Keratinocyte (primary cell): ENCODE measurements around the gene FOXN1. TPM values are rescaled to one million over a fixed set of nuclear protein-coding genes. Genes with fewer than 3 reads are reported as not detected.

Experiments
- DNase-seq: peaks from one replicate; pipeline ENCODE4 v3.0.0-alpha.2; 2011; ENCODE audit warnings: low read depth, missing footprints, low spot score
- FAIRE-seq: peaks from 2 replicates; lab custom pipeline; 2011; peaks lifted over from hg19 to GRCh38; lab: Jason Lieb, UNC
- H2AFZ ChIP-seq: 2 replicates; pipeline ENCODE4 v1.6.0; 2012; ENCODE audit warnings: low read length, control low read depth, inconsistent platforms; ENCODE audit not compliant: control insufficient read depth
- H3K27ac ChIP-seq: 2 replicates; pipeline ENCODE4 v1.5.1; 2011; ENCODE audit warnings: low read length; ENCODE audit not compliant: control insufficient read depth, insufficient read depth
- H3K27me3 ChIP-seq: 3 replicates; pipeline ENCODE4 v1.6.0; 2011; ENCODE audit warnings: low read length; ENCODE audit not compliant: control insufficient read depth, insufficient read depth; ENCODE audit errors: extremely low read depth
- H3K36me3 ChIP-seq, 2 experiments: 2 replicates in 1 of 2; 3 replicates in 1 of 2; pipeline ENCODE4 v1.5.1; 2011; ENCODE audit warnings: low read length in 2 of 2, mild to moderate bottlenecking in 1 of 2; ENCODE audit not compliant: control insufficient read depth in 2 of 2, insufficient read depth in 2 of 2; ENCODE audit errors: extremely low read depth in 1 of 2
- H3K4me1 ChIP-seq: 3 replicates; pipeline ENCODE4 v1.5.1; 2011; ENCODE audit warnings: low read length; ENCODE audit not compliant: control insufficient read depth, insufficient read depth; ENCODE audit errors: extremely low read depth
- H3K4me2 ChIP-seq: 3 replicates; pipeline ENCODE4 v1.6.0; 2011; ENCODE audit warnings: low read depth, low read length; ENCODE audit not compliant: control insufficient read depth, insufficient read depth; ENCODE audit errors: extremely low read depth
- H3K4me3 ChIP-seq, 3 experiments: fragments of 200-600 bp in 1 of 3; sonication (generic) in 1 of 3; 2 replicates in 2 of 3; 3 replicates in 1 of 3; pipeline ENCODE4 v1.5.1; 2011 to 2016; ENCODE audit warnings: low read length in 3 of 3, mild to moderate bottlenecking in 3 of 3, control low read depth in 2 of 3, inconsistent platforms in 1 of 3, low read depth in 1 of 3, mixed read lengths in 1 of 3, mixed run types in 1 of 3, moderate library complexity in 1 of 3; ENCODE audit not compliant: control insufficient read depth in 2 of 3, insufficient read depth in 2 of 3; ENCODE audit errors: extremely low read depth in 1 of 3
- H3K79me2 ChIP-seq: 2 replicates; pipeline ENCODE4 v1.6.0; 2012; ENCODE audit warnings: low read length; ENCODE audit not compliant: control insufficient read depth, insufficient read depth
- H3K9ac ChIP-seq: 3 replicates; pipeline ENCODE4 v1.6.0; 2011; ENCODE audit warnings: low read length; ENCODE audit not compliant: control insufficient read depth, insufficient read depth; ENCODE audit errors: extremely low read depth
- H3K9me1 ChIP-seq: 3 replicates; pipeline ENCODE4 v1.6.0; 2011; ENCODE audit warnings: low read length; ENCODE audit not compliant: control insufficient read depth, insufficient read depth; ENCODE audit errors: extremely low read depth
- H3K9me3 ChIP-seq: 2 replicates; pipeline ENCODE4 v1.5.1; 2012; ENCODE audit warnings: low read depth, low read length; ENCODE audit not compliant: control insufficient read depth
- H4K20me1 ChIP-seq: 3 replicates; pipeline ENCODE4 v1.6.0; 2011; ENCODE audit warnings: low read length; ENCODE audit not compliant: control insufficient read depth, insufficient read depth; ENCODE audit errors: extremely low read depth
- EZH2 ChIP-seq: IDR thresholded peaks from one replicate; pipeline ENCODE4 v1.6.1; 2012; ENCODE audit warnings: inconsistent platforms, mild to moderate bottlenecking, low read length, moderate library complexity
- dilution Hi-C: fragments of 300-500 bp; cut with MboI; formaldehyde crosslinking; loops from one replicate; pipeline ENCODE4 v1.7.0; 2020; ENCODE audit warnings: low sequenced_read_pairs; ENCODE audit not compliant: extremely low pct_ligation_motif_present
- polyA plus RNA-seq, 5 experiments: library from polyadenylated mRNA; depleted of rRNA in 3 of 5; stranded (reverse) in 3 of 5; stranded (forward) in 1 of 5; unstranded in 1 of 5; fragments of >200 nt; gene quantifications; 1 replicate in 1 of 5; 2 replicates in 3 of 5; 3 replicates in 1 of 5; pipeline versions ENCODE4 v1.2.1 to v1.2.3, GENCODE V29; 2011 to 2012; ENCODE audit warnings: missing spikeins in 2 of 5, low read depth in 1 of 5, low replicate concordance in 1 of 5
- TF ChIP-seq, protein P1 (sequence below), 3 experiments: IDR thresholded peaks in 1 of 3; conservative IDR thresholded peaks in 1 of 3; optimal IDR thresholded peaks in 1 of 3; 2 replicates in 2 of 3; 3 replicates in 1 of 3; pipeline versions ENCODE3 to v1.5.1; 2011; ENCODE audit warnings: low read length in 3 of 3, mild to moderate bottlenecking in 3 of 3, moderate library complexity in 2 of 3, control low read depth in 1 of 3, inconsistent platforms in 1 of 3; ENCODE audit not compliant: insufficient read depth in 2 of 3; ENCODE audit errors: extremely low read depth in 1 of 3

The FOXN1 gene
- polyA plus RNA-seq, 1 donor (not counting 4 experiments of a cell fraction or from before 2014, with no cell fraction given): 0.29 TPM

DNA sequence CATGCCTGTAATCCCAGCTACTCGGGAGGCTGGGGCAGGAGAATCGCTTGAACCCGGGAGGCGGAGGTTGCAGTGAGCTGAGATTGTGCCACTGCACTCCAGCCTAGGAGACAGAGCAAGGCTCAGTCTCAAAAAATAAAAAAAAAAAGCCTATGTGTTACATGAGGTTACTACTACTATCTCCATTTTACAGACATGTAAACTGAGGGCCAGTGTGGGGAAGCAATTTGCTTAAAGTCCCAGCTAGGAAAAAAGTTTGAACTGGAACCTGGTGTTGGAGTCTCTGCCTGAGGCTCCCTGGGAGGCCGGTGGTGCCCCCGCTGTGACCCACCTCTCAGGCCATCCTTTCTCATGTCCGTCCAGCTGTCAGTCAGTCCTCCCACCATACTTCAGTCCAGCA is 28.2 kb upstream of the FOXN1 start:
- Histone ChIP-seq H3K9me3 (no peaks in the 10 kb centered on the region), H3K36me3 (no peaks in the 10 kb centered on the region), H3K9me1 (no peaks in the 10 kb centered on the region), H3K4me3 (no peak overlapping the region), H3K27ac (no peak overlapping the region), H3K4me1 (no peaks in the 10 kb centered on the region), H3K27me3 (peaks cover 6% of the 10 kb centered on the region), H3K79me2 (no peaks in the 10 kb centered on the region), H2AFZ (no peak overlapping the region), H3K4me2 (no peak overlapping the region), H4K20me1 (no peaks in the 10 kb centered on the region), H3K9ac (no peak overlapping the region)
- dilution Hi-C loops: no loop called here
- TF ChIP-seq, protein P1, sequence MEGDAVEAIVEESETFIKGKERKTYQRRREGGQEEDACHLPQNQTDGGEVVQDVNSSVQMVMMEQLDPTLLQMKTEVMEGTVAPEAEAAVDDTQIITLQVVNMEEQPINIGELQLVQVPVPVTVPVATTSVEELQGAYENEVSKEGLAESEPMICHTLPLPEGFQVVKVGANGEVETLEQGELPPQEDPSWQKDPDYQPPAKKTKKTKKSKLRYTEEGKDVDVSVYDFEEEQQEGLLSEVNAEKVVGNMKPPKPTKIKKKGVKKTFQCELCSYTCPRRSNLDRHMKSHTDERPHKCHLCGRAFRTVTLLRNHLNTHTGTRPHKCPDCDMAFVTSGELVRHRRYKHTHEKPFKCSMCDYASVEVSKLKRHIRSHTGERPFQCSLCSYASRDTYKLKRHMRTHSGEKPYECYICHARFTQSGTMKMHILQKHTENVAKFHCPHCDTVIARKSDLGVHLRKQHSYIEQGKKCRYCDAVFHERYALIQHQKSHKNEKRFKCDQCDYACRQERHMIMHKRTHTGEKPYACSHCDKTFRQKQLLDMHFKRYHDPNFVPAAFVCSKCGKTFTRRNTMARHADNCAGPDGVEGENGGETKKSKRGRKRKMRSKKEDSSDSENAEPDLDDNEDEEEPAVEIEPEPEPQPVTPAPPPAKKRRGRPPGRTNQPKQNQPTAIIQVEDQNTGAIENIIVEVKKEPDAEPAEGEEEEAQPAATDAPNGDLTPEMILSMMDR (optimal IDR thresholded peaks at IDR 0.05 in 1 of 3, IDR thresholded peaks at IDR 0.05 in 1 of 3, conservative IDR thresholded peaks at IDR 0.05 in 1 of 3; ENCODE audit: extremely low read depth in 1 of 3, insufficient read depth in 2 of 3, low read length in 3 of 3): no peak
- no peak for TF ChIP-seq EZH2
- DNase-seq (no peak), FAIRE-seq (no peak)

DNA sequence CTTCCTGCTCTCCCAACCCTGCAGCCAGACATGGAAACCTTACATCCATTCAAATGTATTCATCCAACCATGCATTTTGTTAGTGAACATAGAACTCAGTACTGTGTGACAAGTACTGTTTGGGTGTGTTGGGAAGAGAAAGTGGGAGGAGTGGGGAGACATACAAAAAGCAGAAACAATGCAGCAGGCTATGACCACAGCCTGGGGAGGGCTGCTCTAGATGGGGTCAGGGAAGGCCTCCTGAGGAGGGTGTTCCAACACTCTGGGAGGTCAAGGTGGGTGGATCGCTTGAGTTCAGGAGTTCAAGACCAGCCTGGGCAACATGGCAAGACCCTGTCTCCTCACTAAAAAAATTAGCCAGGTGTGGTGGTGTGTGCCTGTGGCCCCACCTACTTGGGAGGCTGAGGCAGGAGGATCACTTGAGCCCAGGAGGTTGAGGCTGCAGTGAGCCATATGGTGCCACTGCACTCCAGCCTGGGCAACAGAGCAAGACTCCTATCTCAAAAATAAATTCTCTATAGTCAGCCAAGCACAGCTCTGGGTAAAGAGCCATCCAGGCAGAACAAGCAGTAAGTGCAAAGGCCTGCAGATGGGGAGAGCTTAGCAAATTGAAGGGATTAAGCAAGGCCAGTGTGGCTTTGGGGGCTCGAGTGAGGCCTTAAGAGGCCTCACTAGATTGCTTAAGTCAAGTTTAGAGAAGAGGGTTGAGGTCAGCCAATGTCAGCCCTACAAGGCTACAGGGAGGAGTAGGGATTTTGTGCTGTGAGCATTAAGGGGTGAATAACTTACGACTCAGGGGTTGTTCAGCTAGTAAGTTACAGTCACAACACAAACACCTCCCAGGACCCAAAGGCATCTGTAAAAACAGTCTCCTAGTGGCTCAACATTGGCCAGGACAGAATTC is 27.2 kb upstream of the FOXN1 start:
- Histone ChIP-seq H3K9me1 (no peaks in the 10 kb centered on the region), H3K27me3 (peaks cover 15% of the 10 kb centered on the region), H3K9me3 (no peaks in the 10 kb centered on the region), H3K4me2 (no peak overlapping the region), H3K27ac (no peak overlapping the region), H3K79me2 (no peaks in the 10 kb centered on the region), H3K4me3 (no peak overlapping the region), H3K36me3 (no peaks in the 10 kb centered on the region), H4K20me1 (no peaks in the 10 kb centered on the region), H3K4me1 (no peaks in the 10 kb centered on the region), H2AFZ (no peak overlapping the region), H3K9ac (no peak overlapping the region)
- dilution Hi-C loops: no loop called here
- no peak for TF ChIP-seq EZH2
- TF ChIP-seq, protein P1 (optimal IDR thresholded peaks at IDR 0.05 in 1 of 3, IDR thresholded peaks at IDR 0.05 in 1 of 3, conservative IDR thresholded peaks at IDR 0.05 in 1 of 3; ENCODE audit: extremely low read depth in 1 of 3, insufficient read depth in 2 of 3, low read length in 3 of 3): no peak
- no peak for FAIRE-seq
- no peak for DNase-seq
